Right lobe of liver (tissue), 6 donors: ENCODE results near the gene CNOT4. TPM values are rescaled to one million over a fixed set of nuclear protein-coding genes. Genes with fewer than 3 reads are reported as not detected.

Source experiments
- ATAC-seq, 4 donors: fragments of 200-7000 bp; cut with Tn5 transposase; one replicate each; pipeline ENCODE4 v1.9.1; 2020; ENCODE audit warnings: mild to moderate bottlenecking in 4 of 4, moderate library complexity in 4 of 4
- DNase-seq, 3 donors: peaks; one replicate each; pipeline ENCODE4 v3.0.0-alpha.2; 2020
- H3K27ac ChIP-seq, 3 donors: fragments of 200-600 bp; one replicate each; pipeline ENCODE4 v1.8.0; 2022
- H3K27me3 ChIP-seq, 2 donors: fragments of 200-600 bp; one replicate each; pipeline ENCODE4 v1.8.0; 2022
- H3K36me3 ChIP-seq, 4 donors: fragments of 200-600 bp; sonication (generic) in 1 of 4; one replicate each; pipeline versions ENCODE4 v1.5.1 to v1.8.0; 2017 to 2022; ENCODE audit warnings: control low read depth in 1 of 4
- H3K4me1 ChIP-seq, 4 donors: fragments of 200-600 bp; sonication (generic) in 1 of 4; one replicate each; pipeline versions ENCODE4 v1.5.1 to v1.8.0; 2017 to 2022; ENCODE audit warnings: control low read depth in 1 of 4
- H3K4me3 ChIP-seq, 3 donors: fragments of 200-600 bp; one replicate each; pipeline ENCODE4 v1.8.0; 2022
- H3K9me3 ChIP-seq, 4 donors: fragments of 200-600 bp; sonication (generic) in 1 of 4; one replicate each; pipeline versions ENCODE4 v1.5.1 to v1.8.0; 2017 to 2022; ENCODE audit warnings: control low read depth in 1 of 4
- CTCF ChIP-seq, 4 donors: fragments of 200-600 bp in 3 of 4; fragments of 450-650 bp in 1 of 4; IDR thresholded peaks; one replicate each; pipeline versions ENCODE4 v1.5.1 to v1.8.0; 2016 to 2022; ENCODE audit warnings: antibody characterized with exemption in 4 of 4, mild to moderate bottlenecking in 2 of 4
- POLR2A ChIP-seq: fragments of 450-650 bp; IDR thresholded peaks from one replicate; pipeline ENCODE4 v1.6.1; 2017; ENCODE audit warnings: antibody characterized with exemption, mild to moderate bottlenecking
- WGBS: methylation state at CpG from one replicate; pipeline ENCODE4 v1.1.6; 2018; ENCODE audit warnings: low coverage, low lambda C conversion rate; ENCODE audit not compliant: insufficient coverage; ENCODE audit errors: missing lambda C conversion rate; 5-methylcytosine and 5-hydroxymethylcytosine counted together
- intact Hi-C, 2 donors: fragments of 100-400 bp; cut with DNase I; formaldehyde crosslinking; loops; one replicate each; pipeline versions ENCODE4 v1.11.2 to v1.14.1; 2022
- total RNA-seq, 6 experiments: library from RNA; depleted of rRNA in 2 of 6; stranded (reverse); fragments of >200 nt in 2 of 6; fragmentation: NEBNext Ultra II Directional in 3 of 6; extraction: Animal tissue kit (Norgen Biotek cat#: 25700) in 3 of 6; gene quantifications; one replicate each; pipeline versions ENCODE4 v1.1.0 to v1.2.4, GENCODE V29; 2016 to 2023
- donor health status: DM: no; HTN: yes; CAD: no.
- donor health status: DM: no; HTN: no; CAD: no.
- donor health status: DM: no; HTN: no; CAD: no.
- donor health status: DM: no; HTN: yes; CAD: no.
- donor health status: DM: no; HTN: yes; CAD: no.

CNOT4 gene
- total RNA-seq, 6 experiments from 2014 or later: 9.1 to 14.1 (median 11.0) TPM

DNA sequence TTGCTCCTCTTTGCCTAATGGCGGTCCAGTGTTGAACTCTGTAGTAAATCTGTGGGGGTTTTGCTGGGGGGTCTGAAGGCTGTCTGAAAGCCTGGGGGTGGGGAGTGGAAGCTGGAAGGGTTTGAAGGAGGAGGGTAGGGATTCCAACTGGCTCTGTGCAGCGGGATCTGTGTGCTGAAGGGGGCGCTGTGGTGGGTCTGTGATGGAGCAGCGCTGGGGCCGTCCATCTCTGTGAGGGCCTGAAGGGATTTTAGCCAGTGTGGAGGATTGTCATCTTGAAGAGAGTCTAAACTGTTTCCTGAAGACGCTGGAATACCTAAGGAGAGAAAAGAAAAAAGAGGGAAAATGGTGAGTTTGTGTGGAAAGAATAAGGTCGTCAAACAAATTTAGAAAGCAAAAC, 147.0 kb downstream of the CNOT4 start:
- TF ChIP-seq POLR2A (no peak), CTCF (IDR thresholded peaks at IDR 0.05) (no peak)
- Histone ChIP-seq H3K4me1 (no peaks in the 10 kb centered on the region), H3K27me3 (no peaks in the 10 kb centered on the region), H3K4me3 (no peak overlapping the region), H3K36me3 (peaks cover 0 to 7% (median 0%) of the 10 kb centered on the region in 4 donors), H3K27ac (no peak overlapping the region), H3K9me3 (no peaks in the 10 kb centered on the region)
- intact Hi-C loops: no loop called here
- peak in 1 of 3 donors; percentile 34 for DNase-seq
- no peak for ATAC-seq
- WGBS: 94% methylated on average over 7 of the region's 7 CpGs

- 55% methylated on average over 5 of the region's 5 CpGs for WGBS
- Histone ChIP-seq H3K4me1 (no peaks in the 10 kb centered on the region), H3K4me3 (no peak overlapping the region), H3K9me3 (no peaks in the 10 kb centered on the region), H3K36me3 (peaks cover 0 to 7% (median 0%) of the 10 kb centered on the region in 4 donors), H3K27ac (no peak overlapping the region), H3K27me3 (no peaks in the 10 kb centered on the region)
- intact Hi-C loops: no loop called here
- TF ChIP-seq CTCF (IDR thresholded peaks at IDR 0.05) (no peak), POLR2A (no peak)
- no peak for ATAC-seq
- no peak for DNase-seq
Measured at GRCh38 chr7:135361788-135362187, 148.1 kb downstream of the CNOT4 start.

DNA sequence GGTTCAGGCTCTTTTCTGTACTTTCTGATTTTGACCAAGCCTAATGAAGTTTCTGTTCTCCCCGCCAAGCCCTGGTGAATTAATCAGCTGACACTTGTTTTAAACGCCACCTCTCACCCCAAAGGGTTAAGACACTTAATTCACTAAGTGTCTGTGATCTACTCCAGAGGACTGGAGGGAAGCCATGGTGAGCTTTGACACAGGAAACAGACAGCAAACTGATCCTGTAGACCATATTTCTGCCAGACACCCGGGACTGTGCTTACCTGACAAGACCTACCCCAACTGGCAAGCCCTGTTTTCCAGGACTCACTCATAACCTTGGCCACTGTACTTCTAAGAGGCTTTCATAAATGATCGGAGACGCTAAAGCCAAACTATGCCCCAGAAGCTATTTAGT, 150.3 kb downstream of the CNOT4 start:
- ATAC-seq: no peak
- DNase-seq: no peak
- Histone ChIP-seq H3K9me3 (no peaks in the 10 kb centered on the region), H3K27ac (no peak overlapping the region), H3K4me1 (no peaks in the 10 kb centered on the region), H3K4me3 (no peak overlapping the region), H3K36me3 (peaks cover 0 to 7% (median 0%) of the 10 kb centered on the region in 4 donors), H3K27me3 (no peaks in the 10 kb centered on the region)
- 73% methylated on average over 5 of the region's 5 CpGs for WGBS
- intact Hi-C loops: no loop called here
- TF ChIP-seq CTCF (IDR thresholded peaks at IDR 0.05): no peak
- TF ChIP-seq POLR2A: no peak

GRCh38 chr7:135355377-135356048, 154.4 kb downstream of the CNOT4 start:
- no peaks in the 10 kb centered on the region for H3K9me3 ChIP-seq
- intact Hi-C loops: no loop called here
- peaks cover 0 to 7% (median 0%) of the 10 kb centered on the region in 4 donors for H3K4me1 ChIP-seq
- 55% methylated on average over 4 of the region's 4 CpGs for WGBS
- DNase-seq (no peak), ATAC-seq (no peak)
- no peak overlapping the region for H3K4me3 ChIP-seq
- no peak for TF ChIP-seq POLR2A
- TF ChIP-seq CTCF (IDR thresholded peaks at IDR 0.05): no peak
- H3K27ac ChIP-seq: no peak overlapping the region
- no peaks in the 10 kb centered on the region for H3K27me3 ChIP-seq
- no peaks in the 10 kb centered on the region for H3K36me3 ChIP-seq
